Measurements from ENCODE around the gene EPHA5.

EPHA5 gene

DNA sequence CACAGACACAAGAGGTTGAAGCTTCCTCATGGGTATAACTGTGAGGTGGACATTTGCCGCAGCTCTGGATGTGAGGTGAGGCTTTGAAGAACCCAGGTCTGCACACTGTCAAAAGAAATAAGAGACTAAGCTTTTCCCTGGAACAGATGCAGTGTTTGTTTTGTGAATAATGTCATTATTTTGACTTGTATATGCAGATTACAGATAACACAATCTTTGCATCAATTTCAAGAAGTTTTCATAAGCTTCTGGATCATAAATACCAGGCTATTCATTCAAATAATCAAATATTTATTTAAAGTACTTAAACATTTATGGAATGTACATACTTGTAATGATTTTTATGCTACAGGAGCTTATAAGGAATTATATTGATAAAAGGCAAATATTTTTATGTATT lies 174.8 kb downstream of the EPHA5 start:
- DNase-seq (ENCODE audit: low read depth) = no peak

DNA sequence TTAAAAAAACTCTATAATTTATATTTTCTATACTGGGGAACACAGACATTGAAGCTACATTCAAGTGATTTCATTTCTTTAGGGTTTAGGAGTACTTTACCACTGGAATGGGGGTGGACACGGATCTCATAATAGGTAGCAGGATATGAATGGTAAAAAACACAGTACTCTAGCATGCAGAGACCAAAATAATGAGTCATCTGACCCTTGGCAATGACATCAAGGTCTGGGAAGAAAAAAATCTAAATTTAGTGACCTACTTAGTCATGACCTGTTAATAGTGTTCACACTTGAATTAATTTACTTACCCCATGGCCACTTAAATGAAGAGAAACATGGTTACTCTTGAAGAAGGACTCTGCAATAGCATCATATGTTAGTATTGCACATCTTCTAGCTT lies 187.9 kb downstream of the EPHA5 start:
- DNase-seq (ENCODE audit: low read depth) = no peak

DNA sequence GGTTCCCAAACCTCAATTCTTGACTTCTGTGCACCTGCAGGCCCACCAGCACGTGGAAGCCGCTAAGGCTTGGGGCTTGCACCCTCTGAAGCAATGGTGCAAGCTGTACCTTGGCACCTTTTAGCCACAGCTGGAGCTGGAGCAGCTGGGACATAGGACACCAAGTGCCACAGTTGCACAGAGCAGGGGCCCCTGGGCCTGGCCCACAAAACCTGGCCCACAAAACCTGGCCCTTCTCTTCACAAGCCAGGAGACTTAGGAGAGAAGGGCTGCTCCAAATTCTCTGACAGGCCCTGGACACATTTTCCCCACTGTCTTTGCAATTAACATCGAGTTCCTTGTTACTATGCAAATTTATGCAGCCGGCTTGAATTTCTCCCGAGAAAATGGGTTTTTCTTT lies 197.8 kb downstream of the EPHA5 start:
- DNase-seq (ENCODE audit: low read depth) = no peak

DNA sequence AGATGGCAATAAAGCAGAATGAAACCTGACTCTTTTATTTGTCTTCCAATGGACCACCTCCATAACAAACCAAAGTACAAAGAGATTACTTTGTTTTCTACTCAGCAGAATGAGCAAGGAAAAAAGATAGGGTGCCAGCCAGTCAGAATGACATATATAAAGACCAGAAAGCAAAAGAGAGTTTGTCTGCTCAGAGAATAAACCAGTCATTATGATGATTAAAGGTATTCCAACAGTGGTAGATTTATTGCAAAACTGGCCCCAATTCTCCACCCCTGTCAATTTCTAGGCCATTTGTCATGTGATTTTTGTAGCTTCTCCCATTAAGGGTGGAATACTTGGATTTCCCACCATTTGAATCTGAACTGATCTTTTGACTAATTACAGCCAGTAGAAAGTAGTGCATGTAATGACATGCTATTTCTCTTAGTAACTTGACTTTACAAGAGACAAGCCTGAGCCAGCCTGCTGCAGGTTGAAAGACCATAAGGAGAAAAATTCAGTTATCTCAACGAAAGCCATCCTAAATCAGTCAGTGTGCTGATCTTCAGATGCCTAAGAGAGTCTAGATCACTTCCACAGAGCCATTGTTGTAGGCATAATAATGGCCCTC lies 203.1 kb downstream of the EPHA5 start:
- no peak for DNase-seq (ENCODE audit: low read depth)

DNA sequence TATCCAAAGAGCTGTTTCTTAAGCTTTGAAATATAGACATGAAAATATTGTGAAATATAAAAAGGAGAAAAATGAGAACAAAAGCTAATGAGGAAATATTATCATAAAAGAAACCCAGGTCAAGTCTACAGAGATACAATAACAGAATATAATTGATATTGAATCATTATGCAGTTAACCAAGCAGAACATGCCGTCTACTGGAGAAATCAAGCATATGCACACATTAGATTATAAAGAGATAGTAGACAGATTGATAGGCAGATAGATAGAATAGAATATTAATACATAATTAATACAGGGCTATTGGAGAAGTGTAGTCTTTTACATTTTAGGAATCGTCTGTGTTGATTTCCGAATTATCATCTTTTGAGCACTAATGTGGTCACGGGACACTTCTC lies 208.5 kb downstream of the EPHA5 start:
- no peak for DNase-seq (ENCODE audit: low read depth)

DNA sequence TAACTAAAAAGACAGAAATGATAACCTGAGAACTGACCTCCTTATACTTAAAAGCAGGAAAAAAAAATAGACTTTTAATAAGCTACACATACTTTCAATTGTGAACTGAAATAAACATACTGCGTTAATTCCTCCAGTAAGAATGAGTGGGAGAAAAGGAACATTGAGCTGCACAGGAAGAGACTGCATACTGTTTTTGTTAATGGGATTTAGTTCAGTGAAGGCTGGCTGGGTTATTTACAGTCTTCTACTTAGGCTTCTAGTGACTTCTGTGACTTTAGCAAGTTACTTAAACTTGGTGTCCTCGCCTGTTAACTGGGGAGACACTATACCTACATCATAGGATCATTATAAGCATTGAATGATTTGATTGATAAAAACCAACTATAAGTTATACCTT lies 213.3 kb downstream of the EPHA5 start:
- DNase-seq (ENCODE audit: low read depth) = no peak

DNA sequence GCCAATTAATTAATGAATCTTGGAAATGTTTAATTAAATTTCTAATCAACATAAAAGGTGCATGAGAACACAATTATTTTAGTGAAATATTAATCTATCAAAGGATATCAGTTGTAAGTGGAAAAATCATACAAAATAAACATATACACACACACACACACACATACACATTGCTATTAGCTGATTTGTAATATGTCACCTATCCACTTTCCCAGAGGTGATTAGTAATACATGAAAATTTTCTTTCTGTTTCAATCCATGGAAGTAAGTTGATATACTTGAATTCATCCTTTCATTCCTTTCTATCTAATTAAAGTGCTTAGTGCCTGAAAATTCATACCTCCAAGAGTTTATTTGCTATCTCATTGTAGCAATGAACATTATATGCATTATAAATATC lies 213.7 kb downstream of the EPHA5 start:
- no peak for DNase-seq (ENCODE audit: low read depth)

DNA sequence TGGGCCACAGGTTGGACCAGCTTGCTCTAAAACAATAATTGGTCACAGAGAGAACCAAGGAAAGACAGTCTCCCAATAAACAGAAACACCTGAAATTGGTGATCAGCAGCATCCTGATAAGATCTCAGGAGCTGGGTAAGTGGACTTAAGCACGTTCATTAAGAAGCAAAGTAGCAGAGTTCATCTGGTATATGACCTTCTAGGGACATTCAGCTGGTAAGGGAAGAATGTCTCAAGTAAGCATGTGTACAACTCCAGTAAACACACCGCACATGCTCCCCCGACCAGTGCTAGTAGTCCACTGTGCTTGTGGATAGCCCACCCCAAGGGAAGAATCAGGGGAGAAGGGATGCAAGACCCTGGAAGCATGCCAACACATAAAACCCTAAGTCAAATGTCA lies 216.9 kb downstream of the EPHA5 start:
- DNase-seq (ENCODE audit: low read depth) = no peak

DNA sequence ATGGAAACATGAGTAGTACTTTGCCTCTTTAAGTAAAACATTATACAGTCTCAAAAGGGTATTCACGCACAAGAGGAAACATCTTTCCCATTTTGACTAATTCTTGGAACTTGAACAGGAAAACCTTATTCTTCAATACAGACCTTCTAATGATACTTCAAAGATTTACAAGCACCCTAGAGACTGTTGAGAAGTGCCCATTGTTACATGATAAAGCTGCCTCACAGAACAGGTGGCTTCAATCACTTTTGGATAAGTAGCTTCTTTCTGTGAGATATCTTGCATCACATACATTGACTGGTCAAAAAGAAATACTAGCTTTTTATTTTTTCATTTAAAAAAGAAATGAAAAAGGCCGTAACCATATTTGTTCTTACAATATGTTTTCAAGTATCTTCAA lies 219.4 kb downstream of the EPHA5 start:
- no peak for DNase-seq (ENCODE audit: low read depth)

DNA sequence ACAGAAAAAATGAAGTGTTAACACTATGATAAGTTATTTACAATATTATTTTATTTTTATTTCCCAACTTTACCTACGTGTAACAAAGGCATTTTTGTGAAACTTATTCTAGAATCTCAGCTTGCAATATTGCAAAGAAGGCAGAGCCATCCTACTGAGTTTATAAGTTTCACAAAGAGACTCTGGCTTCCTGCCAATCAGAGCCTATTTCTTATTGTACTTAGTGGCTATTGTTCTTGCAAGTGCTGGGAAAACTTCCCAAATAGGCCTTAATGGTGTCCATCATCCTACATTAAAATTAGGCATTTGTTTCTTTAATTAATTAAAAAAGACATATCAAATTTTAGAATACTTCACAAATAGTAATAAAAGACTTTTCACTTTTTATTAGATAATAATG lies 233.2 kb downstream of the EPHA5 start:
- no peak for DNase-seq (ENCODE audit: low read depth)

DNA sequence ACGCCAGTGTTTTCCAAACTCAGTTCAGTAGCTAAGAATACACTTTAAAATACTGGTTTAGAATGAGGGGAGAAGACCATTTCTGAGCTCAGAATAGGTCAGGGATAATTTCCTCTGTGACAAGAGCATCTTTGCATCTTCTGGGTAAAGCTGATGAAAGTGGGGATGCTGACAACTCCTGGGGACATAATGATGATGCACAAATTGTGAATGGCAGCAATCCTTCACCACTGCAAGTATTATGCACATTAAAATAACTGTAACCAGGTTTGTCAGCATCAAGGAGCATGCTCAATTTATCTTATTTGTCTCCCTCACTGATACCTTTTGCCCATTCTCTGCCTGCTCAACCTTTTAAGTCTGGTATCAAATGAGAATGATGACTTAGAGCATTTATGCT lies 248.2 kb downstream of the EPHA5 start:
- no peak for DNase-seq (ENCODE audit: low read depth)

DNA sequence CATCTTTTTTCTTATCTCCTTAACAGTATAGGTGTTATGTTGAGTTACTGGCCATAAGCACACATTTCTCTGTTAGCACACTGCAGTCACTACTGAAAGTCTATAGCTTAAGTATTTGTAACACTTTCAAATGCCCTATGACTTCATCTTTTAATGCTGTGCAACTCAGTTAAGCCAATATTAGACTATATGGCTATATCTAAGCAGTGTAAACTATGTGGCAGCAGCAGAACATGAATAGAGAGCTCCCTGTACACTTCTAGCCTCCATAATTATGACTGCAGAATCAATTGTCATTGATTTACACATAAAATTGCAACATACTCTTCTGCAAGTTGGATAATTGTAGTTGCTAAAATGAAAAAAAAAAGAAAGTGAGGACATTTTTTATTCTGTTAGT lies 250.3 kb downstream of the EPHA5 start:
- DNase-seq (ENCODE audit: low read depth) = no peak

DNA sequence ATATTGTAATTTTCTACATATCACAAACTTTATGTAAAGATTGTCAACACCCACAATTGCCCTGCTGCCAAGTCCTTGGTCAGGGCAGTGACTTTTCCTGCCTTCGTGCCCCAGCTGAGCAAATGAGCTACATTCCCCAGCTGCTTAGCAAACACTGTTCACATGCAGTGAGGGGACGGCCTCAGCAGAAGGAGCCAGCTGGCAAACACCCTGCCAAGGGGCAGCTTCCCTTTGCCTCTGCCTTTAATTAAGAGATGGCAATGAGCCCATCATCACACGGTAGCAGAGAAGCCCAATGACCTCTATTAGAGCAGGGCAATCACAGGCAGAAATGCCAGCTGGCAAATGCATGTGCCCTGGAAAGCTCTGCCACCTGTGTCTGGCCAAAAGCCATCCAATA lies 253.4 kb downstream of the EPHA5 start:
- DNase-seq (ENCODE audit: low read depth) = no peak

DNA sequence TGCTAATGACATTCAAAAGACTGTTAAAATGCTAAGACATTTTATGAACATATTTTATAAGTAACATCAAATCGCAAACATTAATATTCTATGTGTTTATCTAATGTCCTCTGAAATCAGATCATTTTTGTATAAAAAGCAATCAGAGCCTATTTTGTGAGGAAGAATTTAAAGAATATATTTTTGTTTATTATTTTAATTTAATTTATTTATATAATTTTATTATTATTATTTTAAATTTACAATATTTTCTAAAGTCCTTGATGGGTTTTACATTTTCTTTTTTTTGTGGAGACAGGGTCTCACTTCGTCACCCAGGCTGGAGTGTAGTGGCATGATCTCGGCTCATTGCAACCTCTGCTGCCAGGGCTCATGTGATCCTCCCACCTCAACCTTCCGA lies 262.8 kb downstream of the EPHA5 start:
- no peak for DNase-seq (ENCODE audit: low read depth)

DNA sequence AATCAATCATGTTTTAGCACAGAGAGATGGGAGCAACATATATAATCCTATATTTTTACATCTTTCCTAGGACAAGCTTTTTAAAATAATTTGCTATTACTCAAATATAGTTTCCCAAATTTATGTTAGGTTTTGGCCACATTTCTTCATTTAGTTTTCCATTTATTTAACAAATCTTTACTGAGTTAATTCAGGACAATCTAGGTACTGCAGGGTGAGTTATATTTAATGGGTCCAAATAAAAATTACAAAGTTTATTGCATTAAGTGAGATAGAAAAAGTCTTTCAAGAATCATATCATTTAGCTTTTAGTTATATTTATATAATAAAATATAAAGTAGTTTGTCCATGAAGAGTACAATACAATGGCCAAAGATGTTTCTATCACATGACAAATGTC lies 269.2 kb downstream of the EPHA5 start:
- DNase-seq (ENCODE audit: low read depth) = no peak

DNA sequence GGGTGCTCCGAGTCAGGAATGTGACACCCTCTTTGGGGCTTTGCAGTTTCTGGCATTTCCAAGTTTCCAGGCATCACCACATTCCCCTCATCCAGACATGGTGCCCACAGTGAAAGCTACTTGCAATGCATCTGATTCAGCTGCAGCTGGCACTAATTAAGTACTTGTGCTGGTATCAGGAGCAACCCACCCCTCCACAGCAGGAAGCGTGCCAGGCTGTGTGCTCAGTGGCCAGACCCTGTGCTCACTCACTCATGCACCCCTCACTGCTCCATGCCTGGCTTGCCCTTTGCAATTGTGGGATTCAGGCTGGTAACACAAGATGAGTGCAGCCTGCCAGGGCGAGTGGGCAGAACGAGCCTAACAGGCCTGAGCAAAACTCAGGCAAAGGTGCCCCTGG lies 271.2 kb downstream of the EPHA5 start:
- no peak for DNase-seq (ENCODE audit: low read depth)

DNA sequence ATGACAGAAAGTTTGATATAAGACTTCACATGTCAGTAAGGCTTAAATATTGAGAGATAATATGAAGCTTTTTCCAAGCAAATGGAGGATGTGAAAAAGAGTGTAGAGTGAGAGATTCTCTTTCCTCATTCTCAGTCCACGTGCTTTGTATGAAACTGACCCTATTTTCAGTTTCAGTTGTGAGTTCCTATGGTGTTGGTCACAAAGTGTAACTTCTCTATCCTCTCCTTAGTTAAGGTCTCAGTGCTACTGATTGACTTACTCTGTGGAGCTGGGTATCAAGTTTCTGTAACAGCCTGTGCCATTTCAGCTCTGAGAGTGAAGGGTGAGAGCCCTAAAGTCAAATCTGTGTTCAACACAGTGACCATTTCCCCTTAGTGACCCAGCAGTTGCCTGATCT lies 277.2 kb downstream of the EPHA5 start:
- DNase-seq (ENCODE audit: low read depth) = no peak

DNA sequence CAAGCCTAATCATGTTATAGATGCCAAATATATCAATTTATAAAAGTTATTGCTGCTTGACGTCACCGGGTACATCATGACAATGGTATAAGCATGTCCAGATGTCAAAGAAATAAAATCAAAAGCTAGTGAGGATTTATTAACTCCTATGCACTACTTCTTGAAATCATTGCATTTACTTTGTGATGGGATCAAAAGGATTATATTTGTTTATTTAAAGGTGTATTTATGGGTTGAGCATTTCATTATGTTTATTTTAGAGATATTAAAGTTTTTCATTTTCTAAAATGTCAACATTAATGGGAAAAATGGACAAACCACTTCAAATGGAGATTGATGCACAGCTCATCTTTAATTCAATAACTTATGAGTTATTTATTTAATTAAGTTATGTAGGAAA lies 277.8 kb downstream of the EPHA5 start:
- DNase-seq (ENCODE audit: low read depth) = no peak

DNA sequence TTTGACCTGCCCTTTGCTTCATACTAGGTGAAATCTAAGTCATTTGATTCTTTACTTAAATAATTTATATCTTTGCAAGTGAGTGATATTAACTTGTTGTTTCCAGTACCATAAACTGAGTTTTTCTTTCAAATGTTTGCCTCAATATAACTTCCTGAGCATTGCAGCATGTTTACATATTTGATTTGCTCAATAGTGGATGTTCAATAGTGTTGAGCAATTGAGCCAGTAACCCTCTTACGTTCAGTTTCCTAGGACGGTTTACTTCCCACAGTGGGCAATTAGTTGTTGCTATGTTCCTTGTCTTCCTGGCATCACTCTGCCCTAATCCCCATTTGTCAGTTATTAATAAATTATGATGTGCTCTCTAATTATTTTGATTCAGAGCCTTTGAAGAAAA lies 278.5 kb downstream of the EPHA5 start:
- no peak for DNase-seq (ENCODE audit: low read depth)

DNA sequence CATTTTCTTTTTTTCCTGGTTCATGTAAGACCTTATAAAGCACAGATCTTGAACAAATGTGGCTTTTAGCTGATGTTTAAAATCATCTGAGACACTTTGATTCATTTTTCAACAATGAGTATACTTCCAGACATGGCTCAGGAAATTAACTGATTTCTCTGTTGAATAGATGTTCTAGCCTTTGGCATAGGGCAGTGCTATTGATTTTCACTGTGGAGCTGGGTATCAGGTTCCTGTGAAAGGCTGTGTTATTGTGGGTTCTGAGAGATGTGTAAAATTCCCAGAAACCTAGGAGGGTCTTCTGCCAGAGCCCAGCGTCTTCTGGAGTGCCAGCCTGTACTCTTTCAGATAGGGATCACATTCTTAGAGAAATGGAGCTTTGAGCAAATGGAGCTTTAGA lies 278.9 kb downstream of the EPHA5 start:
- DNase-seq (ENCODE audit: low read depth) = no peak

DNA sequence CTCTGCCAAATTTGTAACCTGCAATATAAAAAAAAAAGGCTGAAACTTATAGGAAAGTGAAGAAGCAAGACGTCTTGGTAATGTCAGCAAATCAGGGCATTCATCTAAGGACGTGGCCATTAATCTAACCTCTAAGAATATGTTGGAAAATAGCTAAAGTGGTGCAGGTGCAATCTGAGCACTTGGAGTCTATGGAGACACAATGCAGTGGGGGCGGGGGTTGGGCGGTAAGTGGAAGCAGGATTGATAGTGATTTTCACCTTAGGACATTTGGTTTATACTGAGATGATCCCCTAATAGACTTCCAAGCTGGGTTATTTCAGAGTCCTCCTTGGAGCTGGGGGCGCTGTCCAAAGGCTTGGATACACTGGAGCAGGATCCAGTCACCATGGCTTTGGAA lies 283.4 kb downstream of the EPHA5 start:
- no peak for DNase-seq (ENCODE audit: low read depth)

DNA sequence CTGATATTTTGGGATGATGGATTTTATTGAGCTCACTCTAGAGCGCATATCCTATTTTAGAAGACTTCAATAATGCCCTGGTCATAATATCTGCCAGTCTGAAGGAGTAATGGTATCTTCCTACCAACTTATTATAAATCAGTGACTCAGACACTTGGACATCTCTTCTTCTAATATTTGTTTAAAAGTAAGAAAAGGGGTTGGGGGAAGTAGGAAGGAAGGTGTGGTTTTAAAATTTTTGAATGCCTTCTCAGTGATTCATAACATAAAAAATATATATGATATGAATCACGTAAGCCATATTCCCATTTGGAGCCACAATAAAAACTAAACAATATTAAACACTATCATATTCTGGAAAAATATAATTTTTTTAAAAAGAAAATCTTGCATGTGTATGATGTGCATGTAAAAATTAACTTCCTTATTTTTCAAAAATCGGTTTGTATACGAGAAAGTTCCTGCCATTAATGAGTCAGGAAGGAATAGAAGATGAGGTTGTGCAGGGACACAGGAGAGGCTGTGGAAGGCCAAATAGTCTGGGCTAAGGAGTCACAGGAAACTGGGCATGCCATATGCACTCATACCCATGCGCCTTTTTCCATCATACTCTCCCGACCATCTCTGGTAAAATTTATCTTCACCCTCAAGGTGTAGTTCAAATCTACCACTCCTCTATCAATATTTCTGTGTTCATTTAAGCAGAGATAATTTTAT lies 286.5 kb downstream of the EPHA5 start:
- no peak for DNase-seq (ENCODE audit: low read depth)

DNA sequence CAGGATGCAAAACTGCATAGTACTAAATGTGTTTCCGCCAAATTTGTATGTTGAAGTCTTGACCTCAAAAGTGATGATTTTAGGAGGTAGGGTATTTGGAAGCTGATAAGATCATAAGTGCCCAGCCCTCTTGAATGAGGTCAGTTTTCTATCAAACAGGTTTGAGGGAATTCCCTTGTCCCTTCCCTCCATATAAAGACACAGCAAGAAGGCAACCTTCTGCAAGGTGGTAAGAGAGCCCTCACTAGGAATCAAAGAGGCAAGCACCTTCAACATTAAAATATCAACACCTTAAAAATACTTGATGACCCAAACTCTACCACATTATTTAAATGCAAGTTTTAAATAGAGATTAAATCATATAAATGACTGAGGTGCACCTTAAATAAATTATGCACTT lies 288.6 kb downstream of the EPHA5 start:
- DNase-seq (ENCODE audit: low read depth) = no peak

DNA sequence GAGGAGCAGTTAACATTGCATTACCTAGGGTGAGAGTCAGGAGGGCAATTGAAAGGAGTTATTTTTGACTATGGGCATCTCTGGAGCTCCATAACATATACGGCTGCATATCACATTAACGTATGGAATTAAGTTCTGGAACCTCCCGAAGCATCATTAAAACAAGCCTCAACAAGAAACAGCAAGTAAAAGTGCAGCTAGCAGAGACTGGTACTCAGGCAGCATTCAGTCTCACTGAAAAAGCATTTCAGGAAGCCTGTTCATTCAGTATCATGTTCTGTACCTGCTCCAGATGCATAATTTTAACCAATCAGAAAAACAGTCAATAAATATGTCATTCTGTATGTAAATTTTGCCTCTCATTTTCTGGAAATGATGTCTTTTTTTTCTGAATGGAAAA lies 299.6 kb downstream of the EPHA5 start:
- no peak for DNase-seq (ENCODE audit: low read depth)

Data from activated T-cell treated with anti-CD3 and anti-CD28 coated beads for 48 hours (primary cell).